ENCODE measurements around the gene NEK5. TPM values are rescaled to one million over a fixed set of nuclear protein-coding genes. Genes with fewer than 3 reads are reported as not detected.
"Not testable (repeated sequence)": the region's sequence is repeated elsewhere in the genome, so short reads cannot be mapped to it uniquely, and the experiment has no call there.

Gene NEK5
- total RNA-seq, 1 donor from 2014 or later: 0.50 TPM

- Mint-ChIP-seq H3K9me3 (ENCODE audit: unreplicated experiment) (no peaks in the 10 kb centered on the region), H3K4me3 (ENCODE audit: unreplicated experiment) (no peak overlapping the region), H3K27ac (ENCODE audit: unreplicated experiment) (no peak overlapping the region), H3K27me3 (ENCODE audit: low read depth, unreplicated experiment) (no peaks in the 10 kb centered on the region), H3K36me3 (ENCODE audit: low read depth, unreplicated experiment) (peaks cover 3% of the 10 kb centered on the region), H3K4me1 (ENCODE audit: low read depth, unreplicated experiment) (no peaks in the 10 kb centered on the region)
- Histone ChIP-seq H3K4me3 (ENCODE audit: insufficient read depth, low read depth, low read length) (no peak overlapping the region), H4K20me1 (ENCODE audit: insufficient read depth, low read length) (no peaks in the 10 kb centered on the region), H3K36me3 (ENCODE audit: insufficient read depth, low read length) (no peaks in the 10 kb centered on the region), H3K27ac (ENCODE audit: low read depth, low read length) (no peak overlapping the region), H3K4me1 (ENCODE audit: insufficient read depth, low read length) (no peaks in the 10 kb centered on the region), H2AFZ (ENCODE audit: low read depth, low read length) (no peak overlapping the region), H3K27me3 (ENCODE audit: insufficient read depth, low read length) (no peaks in the 10 kb centered on the region), H3K79me2 (ENCODE audit: insufficient read depth, low read length) (no peaks in the 10 kb centered on the region), H3K9ac (ENCODE audit: low read length) (no peak overlapping the region), H3K4me2 (ENCODE audit: low read length) (no peak overlapping the region), H3K9me3 (ENCODE audit: insufficient read depth, low read depth, low read length) (no peaks in the 10 kb centered on the region)
- TF ChIP-seq EZH2 (IDR thresholded peaks at IDR 0.05; ENCODE audit: insufficient read depth, low read length) (no peak), CTCF (IDR thresholded peaks at IDR 0.05; ENCODE audit: insufficient read depth, low read depth, low read length) (no peak)
- no peak for DNase-seq (ENCODE audit: low read depth)
- no peak for FAIRE-seq
Measured at GRCh38 chr13:52092087-52092486, 36.8 kb downstream of the NEK5 start.

- no peak for FAIRE-seq
- TF ChIP-seq EZH2 (IDR thresholded peaks at IDR 0.05; ENCODE audit: insufficient read depth, low read length) (no peak), CTCF (IDR thresholded peaks at IDR 0.05; ENCODE audit: insufficient read depth, low read depth, low read length) (no peak)
- no peaks in the 10 kb centered on the region for H3K4me1 Mint-ChIP-seq (ENCODE audit: low read depth, unreplicated experiment)
Measured at GRCh38 chr13:52091473-52091872, 37.4 kb downstream of the NEK5 start.

GRCh38 chr13:52085421-52085820 lies 43.5 kb downstream of the NEK5 start:
- no peaks in the 10 kb centered on the region for H3K27me3 Mint-ChIP-seq (ENCODE audit: low read depth, unreplicated experiment)
- no peaks in the 10 kb centered on the region for H3K36me3 ChIP-seq (ENCODE audit: insufficient read depth, low read length)
- H3K9me3 Mint-ChIP-seq (ENCODE audit: unreplicated experiment): no peaks in the 10 kb centered on the region
- FAIRE-seq (no peak), DNase-seq (ENCODE audit: low read depth) (peak; percentile 49)
- no peak overlapping the region for H3K4me3 ChIP-seq (ENCODE audit: insufficient read depth, low read depth, low read length)
- no peaks in the 10 kb centered on the region for H3K79me2 ChIP-seq (ENCODE audit: insufficient read depth, low read length)
- no peaks in the 10 kb centered on the region for H3K4me1 ChIP-seq (ENCODE audit: insufficient read depth, low read length)
- no peak overlapping the region for H3K4me2 ChIP-seq (ENCODE audit: low read length)
- no peak overlapping the region for H3K27ac Mint-ChIP-seq (ENCODE audit: unreplicated experiment)
- TF ChIP-seq CTCF (IDR thresholded peaks at IDR 0.05; ENCODE audit: insufficient read depth, low read depth, low read length) (no peak), EZH2 (IDR thresholded peaks at IDR 0.05; ENCODE audit: insufficient read depth, low read length) (no peak)
- peaks cover 3% of the 10 kb centered on the region for H3K36me3 Mint-ChIP-seq (ENCODE audit: low read depth, unreplicated experiment)
- H3K9me3 ChIP-seq (ENCODE audit: insufficient read depth, low read depth, low read length): no peaks in the 10 kb centered on the region
- no peak overlapping the region for H3K9ac ChIP-seq (ENCODE audit: low read length)
- H3K4me3 Mint-ChIP-seq (ENCODE audit: unreplicated experiment): no peak overlapping the region
- no peaks in the 10 kb centered on the region for H3K27me3 ChIP-seq (ENCODE audit: insufficient read depth, low read length)
- H3K4me1 Mint-ChIP-seq (ENCODE audit: low read depth, unreplicated experiment): peaks cover 5% of the 10 kb centered on the region
- no peak overlapping the region for H3K27ac ChIP-seq (ENCODE audit: low read depth, low read length)
- H2AFZ ChIP-seq (ENCODE audit: low read depth, low read length): no peak overlapping the region
- no peaks in the 10 kb centered on the region for H4K20me1 ChIP-seq (ENCODE audit: insufficient read depth, low read length)

More at GRCh38 chr13:52091473-52091872, 37.4 kb downstream of the NEK5 start:
- H3K79me2 ChIP-seq (ENCODE audit: insufficient read depth, low read length): no peaks in the 10 kb centered on the region
- no peaks in the 10 kb centered on the region for H3K27me3 Mint-ChIP-seq (ENCODE audit: low read depth, unreplicated experiment)
- H3K36me3 ChIP-seq (ENCODE audit: insufficient read depth, low read length): no peaks in the 10 kb centered on the region
- no peak overlapping the region for H3K9ac ChIP-seq (ENCODE audit: low read length)
- no peak overlapping the region for H3K4me3 Mint-ChIP-seq (ENCODE audit: unreplicated experiment)
- H3K4me3 ChIP-seq (ENCODE audit: insufficient read depth, low read depth, low read length): no peak overlapping the region
- no peak for DNase-seq (ENCODE audit: low read depth)
- H2AFZ ChIP-seq (ENCODE audit: low read depth, low read length): no peak overlapping the region
- H4K20me1 ChIP-seq (ENCODE audit: insufficient read depth, low read length): no peaks in the 10 kb centered on the region
- H3K27ac ChIP-seq (ENCODE audit: low read depth, low read length): no peak overlapping the region
- no peak overlapping the region for H3K4me2 ChIP-seq (ENCODE audit: low read length)
- H3K27me3 ChIP-seq (ENCODE audit: insufficient read depth, low read length): no peaks in the 10 kb centered on the region
- H3K9me3 ChIP-seq (ENCODE audit: insufficient read depth, low read depth, low read length): no peaks in the 10 kb centered on the region
- H3K9me3 Mint-ChIP-seq (ENCODE audit: unreplicated experiment): no peaks in the 10 kb centered on the region
- H3K4me1 ChIP-seq (ENCODE audit: insufficient read depth, low read length): no peaks in the 10 kb centered on the region
- no peak overlapping the region for H3K27ac Mint-ChIP-seq (ENCODE audit: unreplicated experiment)
- H3K36me3 Mint-ChIP-seq (ENCODE audit: low read depth, unreplicated experiment): peaks cover 3% of the 10 kb centered on the region

- H3K4me3 Mint-ChIP-seq (ENCODE audit: unreplicated experiment); H3K27me3 Mint-ChIP-seq (ENCODE audit: low read depth, unreplicated experiment); H4K20me1 ChIP-seq (ENCODE audit: insufficient read depth, low read length); FAIRE-seq; H3K36me3 Mint-ChIP-seq (ENCODE audit: low read depth, unreplicated experiment); H3K79me2 ChIP-seq (ENCODE audit: insufficient read depth, low read length); H3K4me2 ChIP-seq (ENCODE audit: low read length); H3K27ac ChIP-seq (ENCODE audit: low read depth, low read length); H3K27me3 ChIP-seq (ENCODE audit: insufficient read depth, low read length); H3K9me3 ChIP-seq (ENCODE audit: insufficient read depth, low read depth, low read length); H3K4me1 ChIP-seq (ENCODE audit: insufficient read depth, low read length); H2AFZ ChIP-seq (ENCODE audit: low read depth, low read length); H3K4me1 Mint-ChIP-seq (ENCODE audit: low read depth, unreplicated experiment); H3K9me3 Mint-ChIP-seq (ENCODE audit: unreplicated experiment); H3K27ac Mint-ChIP-seq (ENCODE audit: unreplicated experiment); H3K9ac ChIP-seq (ENCODE audit: low read length); H3K36me3 ChIP-seq (ENCODE audit: insufficient read depth, low read length); DNase-seq (ENCODE audit: low read depth); H3K4me3 ChIP-seq (ENCODE audit: insufficient read depth, low read depth, low read length): not testable (repeated sequence)
Measured at GRCh38 chr13:52084981-52085380, 43.9 kb downstream of the NEK5 start.

Data from astrocyte (in vitro differentiated cells and primary cell).